ENCODE data around the gene MICALL1. TPM values are rescaled to one million over a fixed set of nuclear protein-coding genes. Genes with fewer than 3 reads are reported as not detected.
A peak's percentile ranks its signal among the peaks of the same experiment; 100 is the strongest.

MICALL1 gene
- total and polyA plus RNA-seq, 8 donors, result 15.0 to 36.8 (median 24.8) TPM

GRCh38 chr22:37926358-37926757 lies 20.3 kb downstream of the MICALL1 start:
- TF ChIP-seq CTCF (IDR thresholded peaks at IDR 0.05), result no peak
- Histone ChIP-seq H3K27me3 (no peaks in the 10 kb centered on the region), H3K36me3 (peaks cover 0 to 93% of the 10 kb centered on the region in 2 donors), H3K9me3 (no peaks in the 10 kb centered on the region), H3K4me1 (peaks cover 8 to 18% of the 10 kb centered on the region in 2 donors), H3K27ac (no peak overlapping the region), H3K4me3 (no peak overlapping the region)
- intact Hi-C loops (cut with DNase I), result no loop called here
- ATAC-seq, result no peak
- DNase-seq, result no peak

- peaks cover 0 to 93% of the 10 kb centered on the region in 2 donors for H3K36me3 ChIP-seq
- no peak for DNase-seq
Measured at GRCh38 chr22:37926771-37927636, 20.9 kb downstream of the MICALL1 start.

GRCh38 chr22:37927637-37927936 lies 21.5 kb downstream of the MICALL1 start:
- no peak for TF ChIP-seq CTCF (IDR thresholded peaks at IDR 0.05)
- Histone ChIP-seq H3K4me1 (peaks cover 13 to 28% of the 10 kb centered on the region in 2 donors), H3K27ac (no peak overlapping the region), H3K27me3 (no peaks in the 10 kb centered on the region), H3K9me3 (no peaks in the 10 kb centered on the region), H3K4me3 (no peak overlapping the region), H3K36me3 (peaks cover 0 to 94% of the 10 kb centered on the region in 2 donors)
- DNase-seq (no peak), ATAC-seq (no peak)
- intact Hi-C loops (cut with DNase I), result no loop called here

More at GRCh38 chr22:37926771-37927636, 20.9 kb downstream of the MICALL1 start:
- peaks cover 9 to 23% of the 10 kb centered on the region in 2 donors for H3K4me1 ChIP-seq
- H3K9me3 ChIP-seq, result no peaks in the 10 kb centered on the region
- intact Hi-C loops (cut with DNase I), result no loop called here
- H3K4me3 ChIP-seq, result no peak overlapping the region
- TF ChIP-seq CTCF (IDR thresholded peaks at IDR 0.05), result no peak
- H3K27ac ChIP-seq, result no peak overlapping the region
- no peaks in the 10 kb centered on the region for H3K27me3 ChIP-seq
- no peak for ATAC-seq

GRCh38 chr22:37929390-37929789 lies 23.3 kb downstream of the MICALL1 start:
- no peak for TF ChIP-seq CTCF (IDR thresholded peaks at IDR 0.05)
- no peak overlapping the region for H3K27ac ChIP-seq
- DNase-seq, result no peak

GRCh38 chr22:37930270-37930951 lies 24.3 kb downstream of the MICALL1 start:
- Histone ChIP-seq H3K27me3 (no peaks in the 10 kb centered on the region), H3K36me3 (peaks cover 0 to 71% of the 10 kb centered on the region in 2 donors), H3K4me1 (peaks cover 29 to 49% of the 10 kb centered on the region in 2 donors), H3K27ac (peak overlapping the region in 1 of 2 donors; percentile 37), H3K4me3 (no peak overlapping the region), H3K9me3 (no peaks in the 10 kb centered on the region)
- ATAC-seq (no peak), DNase-seq (no peak)
- TF ChIP-seq CTCF (IDR thresholded peaks at IDR 0.05), result peak in 1 of 2 donors; percentile 36
- intact Hi-C loops (cut with DNase I), result no loop called here

More at GRCh38 chr22:37929390-37929789, 23.3 kb downstream of the MICALL1 start:
- intact Hi-C loops (cut with DNase I), result no loop called here
- H3K4me3 ChIP-seq, result no peak overlapping the region
- ATAC-seq, result no peak
- H3K4me1 ChIP-seq, result peaks cover 29 to 46% of the 10 kb centered on the region in 2 donors
- peaks cover 0 to 81% of the 10 kb centered on the region in 2 donors for H3K36me3 ChIP-seq
- H3K27me3 ChIP-seq, result no peaks in the 10 kb centered on the region
- no peaks in the 10 kb centered on the region for H3K9me3 ChIP-seq
